PFSK-1 (cell line): Measurements from ENCODE around the gene SART3.

ENCODE experiments used
- FOXP2 ChIP-seq: optimal IDR thresholded peaks from 2 replicates; pipeline ENCODE3; 2011; ENCODE audit warnings: borderline replicate concordance, control low read depth, inconsistent platforms; ENCODE audit not compliant: insufficient read depth; ENCODE audit errors: extremely low read length, extremely low read depth
- POLR2AphosphoS5 ChIP-seq: IDR thresholded peaks from 2 replicates; pipeline ENCODE4 v1.6.1; 2012; ENCODE audit warnings: low read depth, mild to moderate bottlenecking, control low read depth, low read length, moderate library complexity
- SIN3A ChIP-seq: IDR thresholded peaks from 2 replicates; pipeline ENCODE4 v1.6.1; 2012; ENCODE audit warnings: mild to moderate bottlenecking, low read length, moderate library complexity, borderline replicate concordance; ENCODE audit not compliant: insufficient read depth
- TAF1 ChIP-seq: IDR thresholded peaks from 2 replicates; pipeline ENCODE4 v1.6.1; 2012; ENCODE audit warnings: low read length, control low read depth, borderline replicate concordance; ENCODE audit not compliant: insufficient read depth
- TF ChIP-seq, protein P1 (sequence below), 2 experiments: IDR thresholded peaks; 2 replicates each; pipeline versions ENCODE4 v1.6.1 to v1.8.0; 2011 to 2012; ENCODE audit warnings: low read depth in 2 of 2, low read length in 2 of 2, control low read depth in 1 of 2, inconsistent platforms in 1 of 2, mild to moderate bottlenecking in 1 of 2, moderate library complexity in 1 of 2; ENCODE audit not compliant: insufficient read depth in 1 of 2

SART3 gene

DNA sequence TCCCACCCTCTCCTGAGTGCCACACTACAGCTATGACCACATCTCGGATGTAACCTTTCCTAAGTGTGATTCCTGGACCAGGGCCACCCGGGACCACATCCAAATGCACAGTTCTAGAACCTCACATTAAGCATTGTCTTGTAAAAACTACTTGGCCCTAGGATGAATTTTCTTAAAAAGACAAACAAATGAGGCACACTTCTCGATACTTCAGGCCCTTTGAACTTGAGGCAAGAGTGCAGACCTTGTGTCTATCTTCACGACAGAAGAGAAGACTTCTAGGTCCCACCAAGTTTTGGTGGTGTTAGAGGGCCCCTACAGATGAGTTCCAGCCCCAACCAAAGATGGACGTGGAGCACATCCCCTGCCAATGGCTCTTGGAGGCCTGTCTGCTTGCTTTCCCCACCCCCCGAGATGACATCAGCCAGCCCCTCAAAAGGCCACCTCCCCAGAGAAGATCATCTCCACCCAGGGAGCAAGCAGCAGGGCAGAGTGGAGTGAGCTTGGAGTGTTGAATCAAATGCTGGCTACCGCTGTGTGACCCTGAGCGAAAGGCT is 10.7 kb upstream of the SART3 start:
- TF ChIP-seq TAF1 (no peak), FOXP2 (no peak), SIN3A (no peak), POLR2AphosphoS5 (no peak)
- TF ChIP-seq, protein P1, sequence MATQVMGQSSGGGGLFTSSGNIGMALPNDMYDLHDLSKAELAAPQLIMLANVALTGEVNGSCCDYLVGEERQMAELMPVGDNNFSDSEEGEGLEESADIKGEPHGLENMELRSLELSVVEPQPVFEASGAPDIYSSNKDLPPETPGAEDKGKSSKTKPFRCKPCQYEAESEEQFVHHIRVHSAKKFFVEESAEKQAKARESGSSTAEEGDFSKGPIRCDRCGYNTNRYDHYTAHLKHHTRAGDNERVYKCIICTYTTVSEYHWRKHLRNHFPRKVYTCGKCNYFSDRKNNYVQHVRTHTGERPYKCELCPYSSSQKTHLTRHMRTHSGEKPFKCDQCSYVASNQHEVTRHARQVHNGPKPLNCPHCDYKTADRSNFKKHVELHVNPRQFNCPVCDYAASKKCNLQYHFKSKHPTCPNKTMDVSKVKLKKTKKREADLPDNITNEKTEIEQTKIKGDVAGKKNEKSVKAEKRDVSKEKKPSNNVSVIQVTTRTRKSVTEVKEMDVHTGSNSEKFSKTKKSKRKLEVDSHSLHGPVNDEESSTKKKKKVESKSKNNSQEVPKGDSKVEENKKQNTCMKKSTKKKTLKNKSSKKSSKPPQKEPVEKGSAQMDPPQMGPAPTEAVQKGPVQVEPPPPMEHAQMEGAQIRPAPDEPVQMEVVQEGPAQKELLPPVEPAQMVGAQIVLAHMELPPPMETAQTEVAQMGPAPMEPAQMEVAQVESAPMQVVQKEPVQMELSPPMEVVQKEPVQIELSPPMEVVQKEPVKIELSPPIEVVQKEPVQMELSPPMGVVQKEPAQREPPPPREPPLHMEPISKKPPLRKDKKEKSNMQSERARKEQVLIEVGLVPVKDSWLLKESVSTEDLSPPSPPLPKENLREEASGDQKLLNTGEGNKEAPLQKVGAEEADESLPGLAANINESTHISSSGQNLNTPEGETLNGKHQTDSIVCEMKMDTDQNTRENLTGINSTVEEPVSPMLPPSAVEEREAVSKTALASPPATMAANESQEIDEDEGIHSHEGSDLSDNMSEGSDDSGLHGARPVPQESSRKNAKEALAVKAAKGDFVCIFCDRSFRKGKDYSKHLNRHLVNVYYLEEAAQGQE (IDR thresholded peaks at IDR 0.05; ENCODE audit: insufficient read depth in 1 of 2, low read depth in 2 of 2, low read length in 2 of 2), result no peak

DNA sequence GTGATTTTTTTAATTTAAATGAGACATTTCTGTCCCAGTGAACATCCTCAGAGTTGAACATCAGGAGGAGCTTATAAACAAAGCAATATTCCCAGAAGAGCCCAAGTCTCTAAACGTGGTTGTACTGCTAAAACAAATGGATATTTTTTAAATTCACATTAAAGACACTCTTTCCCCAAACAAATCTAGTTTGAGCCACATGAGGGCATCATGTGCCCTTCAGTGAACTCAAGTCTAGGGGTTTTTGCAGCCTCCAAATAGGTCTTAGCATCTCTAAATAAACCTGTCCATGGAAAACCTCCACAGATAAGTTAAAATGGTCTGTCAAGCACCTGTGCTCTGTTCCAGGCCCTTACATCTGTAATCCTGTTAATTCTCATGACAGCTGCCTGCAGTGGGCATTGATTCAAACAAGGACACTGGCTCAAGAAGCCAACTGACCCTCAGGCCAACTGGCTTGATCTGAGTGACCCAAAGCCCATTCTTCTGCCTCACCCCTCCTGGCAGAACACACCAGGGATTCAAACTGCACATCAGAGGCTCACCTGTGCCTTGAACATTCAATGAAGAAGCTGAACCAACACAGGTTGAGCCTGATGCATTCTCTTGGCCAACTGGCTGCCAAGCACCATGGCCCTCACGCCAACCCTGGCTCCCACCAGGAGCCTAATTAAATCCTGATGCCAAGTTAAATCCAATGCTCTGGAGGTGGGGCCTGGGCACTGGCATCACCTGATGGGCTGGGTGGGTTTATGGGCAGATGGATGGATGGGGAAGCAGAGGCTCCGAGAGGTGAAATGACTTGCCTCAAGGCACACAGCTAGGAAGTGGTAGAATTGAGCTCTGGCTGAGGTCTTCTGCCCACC is 10.0 kb upstream of the SART3 start:
- TF ChIP-seq, protein P1 (IDR thresholded peaks at IDR 0.05; ENCODE audit: insufficient read depth in 1 of 2, low read depth in 2 of 2, low read length in 2 of 2), result no peak
- TF ChIP-seq POLR2AphosphoS5 (no peak), SIN3A (no peak), FOXP2 (no peak), TAF1 (no peak)

DNA sequence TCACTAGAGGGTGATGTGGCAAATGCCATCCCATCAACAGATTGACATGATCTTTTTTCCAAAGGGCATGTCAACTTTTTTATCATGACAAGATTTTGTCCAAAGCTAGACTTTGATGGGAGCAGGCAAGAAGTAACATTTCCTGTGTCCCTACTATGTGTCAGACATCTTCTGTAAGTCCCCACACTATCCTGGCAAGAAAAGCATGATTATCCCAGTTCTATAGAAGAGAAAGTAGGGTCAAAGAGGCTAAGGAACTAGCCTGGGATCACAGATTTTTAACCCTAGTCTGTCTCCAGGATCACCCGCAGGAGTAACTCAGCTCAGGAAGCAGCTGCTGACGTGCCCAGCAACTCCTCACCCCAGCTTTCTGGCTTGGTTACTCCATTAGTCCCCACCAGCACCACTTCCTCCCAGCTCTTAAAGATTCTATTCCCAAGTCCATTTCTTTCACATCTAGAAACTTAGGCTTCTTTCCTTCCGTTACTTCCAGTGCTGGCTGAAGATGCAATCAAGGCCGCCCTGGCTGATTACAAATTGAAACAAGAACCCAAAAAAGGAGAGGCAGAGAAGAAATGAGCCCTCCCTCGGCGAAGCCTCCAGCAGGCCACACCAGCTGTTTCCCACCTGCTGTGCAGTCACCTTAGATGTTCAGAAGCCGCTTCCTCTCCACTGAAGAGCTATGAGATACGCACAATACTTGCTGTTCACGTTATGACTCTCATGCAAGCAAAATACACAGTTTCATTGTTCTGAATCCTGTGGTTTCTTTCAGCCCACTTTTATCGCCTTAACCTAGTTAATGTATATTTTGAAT is 7.6 kb upstream of the SART3 start:
- TF ChIP-seq TAF1, result no peak
- no peak for TF ChIP-seq FOXP2
- no peak for TF ChIP-seq SIN3A
- TF ChIP-seq, protein P1 (IDR thresholded peaks at IDR 0.05; ENCODE audit: insufficient read depth in 1 of 2, low read depth in 2 of 2, low read length in 2 of 2), result no peak
- no peak for TF ChIP-seq POLR2AphosphoS5

DNA sequence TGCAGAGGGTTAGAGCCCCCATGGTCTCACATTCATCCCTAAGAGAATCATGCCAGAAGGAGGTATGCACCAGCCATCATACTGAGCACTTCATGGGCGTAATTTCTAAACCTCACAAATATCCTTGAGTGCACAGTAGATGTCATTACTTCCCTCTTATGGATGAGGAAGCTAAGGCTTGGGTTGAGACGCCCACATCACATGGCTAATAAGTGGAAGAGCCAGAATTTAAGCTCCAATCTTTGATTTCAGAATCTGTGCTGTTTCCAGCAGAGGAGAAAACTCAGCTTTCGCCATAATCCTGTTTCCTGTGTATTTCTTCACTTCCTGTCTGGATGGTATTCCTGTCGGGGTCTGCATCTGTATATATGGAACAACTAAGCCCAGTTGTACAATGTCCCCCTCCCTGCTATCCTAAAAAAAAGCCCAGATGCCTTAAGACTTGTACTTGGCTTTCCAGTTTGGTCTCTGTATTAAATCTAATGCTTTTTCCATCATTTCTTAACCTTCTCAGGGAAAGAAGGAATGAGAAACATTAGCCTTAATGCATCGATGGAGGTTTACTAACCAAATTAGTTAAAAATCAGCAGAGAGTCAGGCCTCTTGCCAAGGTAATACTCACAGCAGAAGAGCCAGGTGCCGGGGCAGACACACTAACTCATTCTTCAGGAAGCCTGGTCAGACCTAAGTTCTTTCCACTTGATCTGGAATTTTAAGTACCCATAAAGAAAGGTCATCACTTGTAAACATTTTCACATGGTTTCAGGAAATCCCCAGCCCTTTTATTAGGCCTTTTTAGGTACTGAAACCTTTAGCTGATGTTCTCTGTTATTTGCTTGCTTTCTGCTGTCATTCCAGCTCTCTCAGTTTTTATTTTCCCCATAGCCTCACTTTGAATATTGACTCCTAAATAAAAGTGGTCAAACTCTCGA is 6.7 kb upstream of the SART3 start:
- TF ChIP-seq, protein P1 (IDR thresholded peaks at IDR 0.05; ENCODE audit: insufficient read depth in 1 of 2, low read depth in 2 of 2, low read length in 2 of 2), result no peak
- no peak for TF ChIP-seq POLR2AphosphoS5
- TF ChIP-seq TAF1, result no peak
- no peak for TF ChIP-seq FOXP2
- TF ChIP-seq SIN3A, result no peak
